C4-2B (cell line): ENCODE results near the gene ANKRD11.

Experiments
- ZFX ChIP-seq: fragments of 450-650 bp; IDR thresholded peaks from 2 replicates; pipeline ENCODE4 v1.6.1; 2017
- TF ChIP-seq, protein P1 (sequence below): fragments of 450-650 bp; conservative IDR thresholded peaks from 2 replicates; pipeline ENCODE4 v1.5.1; 2017; ENCODE audit warnings: mild to moderate bottlenecking

GRCh38 chr16:89291363-89291762 is 199.0 kb downstream of the ANKRD11 start:
- TF ChIP-seq, protein P1, sequence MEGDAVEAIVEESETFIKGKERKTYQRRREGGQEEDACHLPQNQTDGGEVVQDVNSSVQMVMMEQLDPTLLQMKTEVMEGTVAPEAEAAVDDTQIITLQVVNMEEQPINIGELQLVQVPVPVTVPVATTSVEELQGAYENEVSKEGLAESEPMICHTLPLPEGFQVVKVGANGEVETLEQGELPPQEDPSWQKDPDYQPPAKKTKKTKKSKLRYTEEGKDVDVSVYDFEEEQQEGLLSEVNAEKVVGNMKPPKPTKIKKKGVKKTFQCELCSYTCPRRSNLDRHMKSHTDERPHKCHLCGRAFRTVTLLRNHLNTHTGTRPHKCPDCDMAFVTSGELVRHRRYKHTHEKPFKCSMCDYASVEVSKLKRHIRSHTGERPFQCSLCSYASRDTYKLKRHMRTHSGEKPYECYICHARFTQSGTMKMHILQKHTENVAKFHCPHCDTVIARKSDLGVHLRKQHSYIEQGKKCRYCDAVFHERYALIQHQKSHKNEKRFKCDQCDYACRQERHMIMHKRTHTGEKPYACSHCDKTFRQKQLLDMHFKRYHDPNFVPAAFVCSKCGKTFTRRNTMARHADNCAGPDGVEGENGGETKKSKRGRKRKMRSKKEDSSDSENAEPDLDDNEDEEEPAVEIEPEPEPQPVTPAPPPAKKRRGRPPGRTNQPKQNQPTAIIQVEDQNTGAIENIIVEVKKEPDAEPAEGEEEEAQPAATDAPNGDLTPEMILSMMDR = no peak
- no peak for TF ChIP-seq ZFX
